Esophagus muscularis mucosa (tissue), 4 donors: Measurements from ENCODE around the gene ITGB5.

Source experiments
- EP300 ChIP-seq: sonication (generic); formaldehyde crosslinking; IDR thresholded peaks from one replicate; pipeline ENCODE4 v1.6.1; 2017; ENCODE audit warnings: antibody characterized with exemption
- POLR2A ChIP-seq: fragments of 450-650 bp; IDR thresholded peaks from one replicate; pipeline ENCODE4 v1.6.1; 2017; ENCODE audit warnings: antibody characterized with exemption, moderate library complexity, mild to moderate bottlenecking, low read depth
- POLR2AphosphoS5 ChIP-seq, 2 donors: sonication (generic); formaldehyde crosslinking; IDR thresholded peaks; one replicate each; pipeline ENCODE4 v1.6.1; 2017; ENCODE audit warnings: antibody characterized with exemption in 2 of 2
- TF ChIP-seq, protein P1 (sequence below), 3 experiments: fragments of 200-600 bp in 2 of 3; fragments of 450-650 bp in 1 of 3; sonication (generic) in 2 of 3; IDR thresholded peaks; one replicate each; pipeline ENCODE4 v1.5.1; 2017 to 2019; ENCODE audit warnings: antibody characterized with exemption in 3 of 3, mild to moderate bottlenecking in 2 of 3, moderate library complexity in 1 of 3

- TF ChIP-seq, protein P1, sequence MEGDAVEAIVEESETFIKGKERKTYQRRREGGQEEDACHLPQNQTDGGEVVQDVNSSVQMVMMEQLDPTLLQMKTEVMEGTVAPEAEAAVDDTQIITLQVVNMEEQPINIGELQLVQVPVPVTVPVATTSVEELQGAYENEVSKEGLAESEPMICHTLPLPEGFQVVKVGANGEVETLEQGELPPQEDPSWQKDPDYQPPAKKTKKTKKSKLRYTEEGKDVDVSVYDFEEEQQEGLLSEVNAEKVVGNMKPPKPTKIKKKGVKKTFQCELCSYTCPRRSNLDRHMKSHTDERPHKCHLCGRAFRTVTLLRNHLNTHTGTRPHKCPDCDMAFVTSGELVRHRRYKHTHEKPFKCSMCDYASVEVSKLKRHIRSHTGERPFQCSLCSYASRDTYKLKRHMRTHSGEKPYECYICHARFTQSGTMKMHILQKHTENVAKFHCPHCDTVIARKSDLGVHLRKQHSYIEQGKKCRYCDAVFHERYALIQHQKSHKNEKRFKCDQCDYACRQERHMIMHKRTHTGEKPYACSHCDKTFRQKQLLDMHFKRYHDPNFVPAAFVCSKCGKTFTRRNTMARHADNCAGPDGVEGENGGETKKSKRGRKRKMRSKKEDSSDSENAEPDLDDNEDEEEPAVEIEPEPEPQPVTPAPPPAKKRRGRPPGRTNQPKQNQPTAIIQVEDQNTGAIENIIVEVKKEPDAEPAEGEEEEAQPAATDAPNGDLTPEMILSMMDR (IDR thresholded peaks at IDR 0.05): no peak
- TF ChIP-seq POLR2AphosphoS5 (IDR thresholded peaks at IDR 0.05) (no peak), POLR2A (no peak), EP300 (no peak)
Observed at GRCh38 chr3:124731760-124732159, 155.4 kb downstream of the ITGB5 start.
